ENCODE measurements around the gene EHMT1.
"Not testable (repeated sequence)": the region's sequence is repeated elsewhere in the genome, so short reads cannot be mapped to it uniquely, and the experiment has no call there.

EHMT1 gene

GRCh38 chr9:137615387-137615871 lies 3.4 kb upstream of the EHMT1 start:
- DNase-seq: no peak

GRCh38 chr9:137619240-137620047 lies 639 bp downstream of the EHMT1 start:
- DNase-seq: no peak

- DNase-seq: no peak
Measured at GRCh38 chr9:137620048-137620405, 1.2 kb downstream of the EHMT1 start.

DNA sequence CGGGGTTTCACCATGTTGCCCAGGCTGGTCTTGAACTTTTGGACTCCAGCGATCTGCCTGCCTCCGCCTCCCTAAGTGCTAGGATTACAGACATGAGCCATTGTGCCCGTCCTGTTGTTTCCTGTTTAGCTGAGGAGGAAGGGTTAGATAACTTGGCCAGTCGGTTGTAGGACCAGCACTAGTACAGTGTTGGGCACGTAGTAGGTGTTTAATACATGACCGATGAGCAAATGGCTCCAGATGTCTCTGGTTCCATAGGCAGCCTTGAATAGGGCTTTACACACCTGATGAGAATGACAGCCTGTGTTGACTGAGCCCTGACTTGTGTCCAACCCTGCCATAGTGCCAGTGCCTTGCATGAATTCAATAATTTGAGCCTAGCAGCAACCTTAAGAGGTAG lies 1.8 kb downstream of the EHMT1 start:
- DNase-seq: no peak

- DNase-seq: no peak
Measured at GRCh38 chr9:137621131-137621757, 2.4 kb downstream of the EHMT1 start.

DNA sequence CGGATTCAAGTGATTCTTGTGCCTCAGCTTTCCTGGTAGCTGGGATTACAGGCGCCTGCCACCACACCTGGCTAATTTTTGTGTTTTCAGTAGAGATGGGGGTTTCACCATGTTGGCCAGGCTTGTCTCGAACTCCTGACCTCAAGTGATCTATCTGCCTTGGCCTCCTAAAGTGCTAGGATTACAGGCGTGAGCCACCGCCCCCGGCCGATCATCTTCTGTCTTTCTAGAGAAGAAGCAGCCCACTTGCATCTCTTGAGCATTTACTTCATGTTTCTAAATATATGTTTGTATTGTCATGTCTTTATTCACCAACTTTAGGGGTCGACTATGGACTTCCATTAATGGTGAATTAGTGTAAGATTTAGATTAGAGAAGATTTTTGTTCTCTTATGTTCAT lies 3.4 kb downstream of the EHMT1 start:
- not testable (repeated sequence) for DNase-seq

DNA sequence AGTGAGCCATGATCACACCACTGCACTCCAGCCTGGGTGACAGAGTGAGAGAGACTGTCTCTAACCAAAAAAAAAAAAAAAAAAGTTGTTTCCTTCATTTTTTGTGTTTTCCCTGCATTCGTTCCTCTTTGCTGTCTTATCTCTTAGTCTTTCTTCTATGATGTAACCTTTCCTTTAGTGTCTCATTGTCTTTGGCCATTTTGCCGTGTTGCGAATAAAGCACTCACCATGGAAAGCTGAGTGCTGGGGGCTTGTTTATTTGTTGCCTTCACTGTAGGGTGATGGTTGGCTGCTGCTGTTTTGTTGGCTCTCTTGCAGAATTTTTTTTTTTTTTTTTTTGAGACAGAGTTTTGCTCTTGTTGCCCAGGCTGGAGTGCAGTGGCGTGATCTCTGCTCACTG lies 7.7 kb downstream of the EHMT1 start:
- DNase-seq: no peak

DNA sequence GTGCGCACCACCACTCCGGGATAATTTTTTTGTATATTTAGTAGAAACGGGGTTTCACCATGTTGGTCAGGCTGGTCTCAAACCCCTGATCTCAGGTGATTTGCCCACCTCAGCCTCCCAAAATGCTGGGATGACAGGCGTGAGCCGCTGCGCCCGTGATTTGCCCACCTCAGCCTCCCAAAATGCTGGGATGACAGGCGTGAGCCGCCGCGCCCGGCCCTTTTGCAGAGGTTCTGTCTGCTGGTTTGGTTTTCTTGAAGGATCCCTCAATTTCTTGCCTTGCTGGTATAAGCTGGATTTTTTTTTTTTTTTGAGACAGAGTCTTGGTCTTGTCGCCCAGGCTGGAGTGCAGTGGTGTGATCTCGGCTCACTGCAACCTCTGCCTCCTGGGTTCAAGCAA lies 8.6 kb downstream of the EHMT1 start:
- DNase-seq: not testable (repeated sequence)

- no peak for DNase-seq
Measured at GRCh38 chr9:137630126-137630525, 11.3 kb downstream of the EHMT1 start.

GRCh38 chr9:137630679-137631078 lies 11.9 kb downstream of the EHMT1 start:
- DNase-seq: no peak

- no peak for DNase-seq
Measured at GRCh38 chr9:137631345-137632229, 12.8 kb downstream of the EHMT1 start.

- no peak for DNase-seq
Measured at GRCh38 chr9:137632230-137633161, 13.7 kb downstream of the EHMT1 start.

DNA sequence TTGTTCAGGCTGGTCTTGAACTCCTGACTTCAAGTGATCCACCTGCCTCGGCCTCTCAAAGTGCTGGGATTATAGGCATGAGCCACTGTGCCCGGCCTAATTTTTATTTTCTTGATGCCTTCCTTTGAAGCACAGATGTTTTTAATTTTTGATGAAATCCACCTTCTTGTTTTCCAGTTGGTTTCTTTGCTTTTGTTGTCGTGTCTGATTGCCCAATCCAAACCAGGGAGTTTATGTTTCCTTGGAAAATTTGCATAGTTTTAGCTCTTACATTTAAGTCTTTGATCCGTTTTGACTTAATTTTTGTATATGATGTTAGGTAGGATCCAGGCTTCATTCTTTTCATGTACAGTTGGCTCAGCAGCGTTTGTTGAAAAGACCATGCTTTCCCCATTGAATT lies 15.2 kb downstream of the EHMT1 start:
- DNase-seq: no peak

GRCh38 chr9:137638680-137639079 lies 19.9 kb downstream of the EHMT1 start:
- no peak for DNase-seq

- DNase-seq: no peak
Measured at GRCh38 chr9:137639303-137640051, 20.7 kb downstream of the EHMT1 start.

GRCh38 chr9:137640862-137641261 lies 22.1 kb downstream of the EHMT1 start:
- no peak for DNase-seq

GRCh38 chr9:137642118-137642601 lies 23.4 kb downstream of the EHMT1 start:
- no peak for DNase-seq

- DNase-seq: no peak
Measured at GRCh38 chr9:137642892-137643291, 24.1 kb downstream of the EHMT1 start.

GRCh38 chr9:137643921-137644320 lies 25.1 kb downstream of the EHMT1 start:
- no peak for DNase-seq

DNA sequence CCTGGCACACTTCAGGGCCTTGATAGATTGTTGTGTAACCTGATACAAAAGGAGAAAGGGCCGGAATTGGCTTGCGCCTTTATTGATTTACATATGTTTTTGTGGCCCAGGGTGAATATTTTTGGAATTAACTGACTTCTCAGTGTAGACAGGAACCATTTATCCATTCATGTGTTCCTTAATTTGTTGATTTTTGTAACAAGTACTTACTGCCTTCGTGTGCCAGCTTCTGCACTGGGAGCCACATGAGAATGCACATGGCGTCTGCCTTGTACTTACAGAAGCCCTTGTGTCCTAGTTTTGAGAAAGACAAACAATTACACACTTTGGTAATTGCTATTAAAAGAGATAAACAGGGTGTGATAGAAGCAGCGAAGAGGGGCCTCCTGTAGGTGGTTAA lies 26.4 kb downstream of the EHMT1 start:
- DNase-seq: no peak

DNA sequence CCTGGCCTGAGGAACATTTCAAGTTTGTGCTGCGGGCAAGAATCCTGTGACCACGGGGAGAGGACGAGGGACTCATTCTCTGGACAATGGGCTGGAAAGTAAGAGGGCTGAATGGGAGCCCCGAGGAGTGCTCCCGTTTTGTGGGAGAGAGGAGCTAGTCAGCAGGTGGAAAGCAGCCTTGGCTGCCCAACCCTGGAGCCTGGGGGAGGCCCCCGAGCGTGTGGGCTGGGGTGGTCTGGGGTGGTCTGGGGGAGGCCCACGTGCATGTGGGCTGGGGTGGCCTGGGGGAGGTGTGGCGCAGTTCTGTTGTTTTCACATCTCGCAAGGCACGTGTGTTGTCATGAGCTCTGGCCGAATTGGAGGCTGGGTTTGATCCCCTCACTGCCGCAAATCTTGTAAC lies 27.5 kb downstream of the EHMT1 start:
- no peak for DNase-seq
